Omental fat pad (tissue), 4 donors: ENCODE results near the gene PLEKHA1. TPM values are rescaled to one million over a fixed set of nuclear protein-coding genes. Genes with fewer than 3 reads are reported as not detected.

ENCODE experiments used
- ATAC-seq: fragments of 150-250 bp; one replicate; pipeline ENCODE4 v1.9.1; 2016; ENCODE audit warnings: mild to moderate bottlenecking, moderate library complexity; ENCODE audit not compliant: low FRiP score
- DNase-seq: peaks from one replicate; pipeline ENCODE4 v3.0.0-alpha.2; 2019; ENCODE audit warnings: low spot score
- total RNA-seq, 4 donors: library from RNA; depleted of rRNA; stranded (reverse); fragments of >200 nt; gene quantifications; one replicate each; pipeline ENCODE4 v1.1.0, GENCODE V29; 2016
- TF ChIP-seq, protein P1 (sequence below), 3 donors: fragments of 450-650 bp; IDR thresholded peaks; one replicate each; pipeline ENCODE4 v1.5.1; 2016 to 2017; ENCODE audit warnings: antibody characterized with exemption in 3 of 3, mild to moderate bottlenecking in 3 of 3, moderate library complexity in 2 of 3

The PLEKHA1 gene
- 10 to 100 TPM; 22.9 to 30.8 (median 26.8) TPM for total RNA-seq

DNA sequence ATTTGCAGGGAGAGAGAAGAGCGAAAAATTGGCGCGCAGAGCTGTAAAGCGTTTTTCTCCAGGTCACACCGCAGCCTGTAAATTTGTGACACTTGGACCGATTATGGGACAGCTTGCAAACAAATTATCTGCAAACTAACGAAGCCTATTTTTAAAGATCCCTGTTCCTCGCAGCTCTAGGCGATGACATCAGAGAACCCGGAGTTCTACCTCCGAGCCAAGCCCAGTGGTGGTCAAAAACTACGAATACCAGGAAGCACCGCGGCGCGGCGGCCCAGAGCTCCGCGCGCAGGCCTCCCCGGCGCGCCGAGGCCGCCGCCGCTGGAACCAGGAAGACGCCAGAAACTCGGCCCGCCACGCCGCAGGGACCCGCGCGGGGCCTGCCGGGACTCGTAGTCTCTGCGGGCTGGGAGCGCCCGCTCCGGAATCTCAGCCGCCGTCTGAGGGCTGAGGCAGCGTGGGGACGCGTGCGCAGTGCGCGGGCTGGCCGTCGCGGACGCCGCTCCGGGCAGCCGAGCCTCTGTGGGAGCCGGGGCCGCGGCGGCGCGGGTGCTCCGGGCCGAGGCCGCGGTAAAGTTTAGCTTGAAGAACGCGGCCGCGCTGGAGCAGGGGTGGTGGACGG, at the start of gene PLEKHA1:
Gene PLEKHA1, plus strand, starts transcription at position 472 of the 622 bp plus-strand sequence. CDS start 18,493 bp downstream, outside the sequence.
- DNase-seq (peak; percentile 64), ATAC-seq (peak; percentile 99)
- TF ChIP-seq, protein P1, sequence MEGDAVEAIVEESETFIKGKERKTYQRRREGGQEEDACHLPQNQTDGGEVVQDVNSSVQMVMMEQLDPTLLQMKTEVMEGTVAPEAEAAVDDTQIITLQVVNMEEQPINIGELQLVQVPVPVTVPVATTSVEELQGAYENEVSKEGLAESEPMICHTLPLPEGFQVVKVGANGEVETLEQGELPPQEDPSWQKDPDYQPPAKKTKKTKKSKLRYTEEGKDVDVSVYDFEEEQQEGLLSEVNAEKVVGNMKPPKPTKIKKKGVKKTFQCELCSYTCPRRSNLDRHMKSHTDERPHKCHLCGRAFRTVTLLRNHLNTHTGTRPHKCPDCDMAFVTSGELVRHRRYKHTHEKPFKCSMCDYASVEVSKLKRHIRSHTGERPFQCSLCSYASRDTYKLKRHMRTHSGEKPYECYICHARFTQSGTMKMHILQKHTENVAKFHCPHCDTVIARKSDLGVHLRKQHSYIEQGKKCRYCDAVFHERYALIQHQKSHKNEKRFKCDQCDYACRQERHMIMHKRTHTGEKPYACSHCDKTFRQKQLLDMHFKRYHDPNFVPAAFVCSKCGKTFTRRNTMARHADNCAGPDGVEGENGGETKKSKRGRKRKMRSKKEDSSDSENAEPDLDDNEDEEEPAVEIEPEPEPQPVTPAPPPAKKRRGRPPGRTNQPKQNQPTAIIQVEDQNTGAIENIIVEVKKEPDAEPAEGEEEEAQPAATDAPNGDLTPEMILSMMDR (IDR thresholded peaks at IDR 0.05), result no peak

DNA sequence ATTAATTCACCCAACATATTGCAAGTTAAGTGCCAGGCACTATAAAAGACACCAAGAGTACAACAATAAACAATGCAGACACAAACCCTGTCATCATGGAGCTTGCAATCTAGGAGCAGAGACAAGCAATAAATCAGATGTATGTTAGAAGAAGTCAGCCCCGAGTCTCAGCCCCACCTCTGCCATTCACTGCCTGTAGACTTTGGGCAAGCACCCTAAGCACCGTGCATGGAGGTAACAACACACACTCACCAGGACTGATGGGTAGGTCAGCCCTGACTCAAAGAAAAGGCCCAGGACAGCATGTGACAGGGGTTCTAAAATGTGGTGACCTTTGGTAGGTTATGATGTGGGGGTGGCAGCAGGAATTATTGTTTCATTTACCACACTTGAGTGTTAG, 49.3 kb upstream of the PLEKHA1 start:
- TF ChIP-seq, protein P1 (IDR thresholded peaks at IDR 0.05), result no peak
- ATAC-seq (no peak), DNase-seq (no peak)

DNA sequence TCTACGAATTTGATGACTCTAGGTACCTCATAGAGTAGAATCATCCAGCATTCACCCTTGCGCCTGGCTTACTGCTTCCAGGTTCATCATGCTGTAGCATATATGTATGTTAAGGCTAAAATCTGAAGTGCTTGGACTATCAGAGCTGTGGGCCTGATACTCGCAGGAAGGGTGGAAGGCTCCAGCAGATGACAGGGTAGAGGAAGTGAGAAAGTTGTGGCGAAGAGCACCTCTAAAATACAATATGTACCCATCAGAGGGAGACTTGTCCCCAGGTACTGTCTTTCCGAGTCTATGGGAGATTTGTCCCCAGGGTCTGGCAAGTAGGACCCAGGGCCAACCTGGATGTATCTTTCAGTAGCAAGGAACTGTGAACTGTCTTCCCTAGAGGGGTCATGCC, 48.1 kb upstream of the PLEKHA1 start:
- ATAC-seq (no peak), DNase-seq (no peak)
- TF ChIP-seq, protein P1 (IDR thresholded peaks at IDR 0.05), result no peak

DNA sequence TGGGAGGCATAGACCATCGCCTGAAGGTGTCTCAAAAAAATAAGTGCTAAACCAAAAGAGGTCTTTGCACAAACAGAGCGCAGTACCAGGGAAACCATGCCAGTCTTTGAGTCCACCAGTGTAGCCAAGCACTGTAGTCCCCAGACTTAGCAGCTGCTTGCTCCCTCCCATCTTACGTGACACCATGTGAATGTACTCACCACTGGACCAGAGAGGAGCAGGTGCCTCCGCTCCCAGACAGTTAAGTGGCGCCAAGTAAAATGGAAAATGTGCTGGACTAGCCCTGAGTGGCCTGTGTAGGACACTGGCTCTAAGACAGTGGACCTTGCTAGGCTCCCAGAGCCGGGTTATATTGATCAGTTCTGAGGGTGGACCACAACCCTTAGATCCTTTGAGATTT, 47.7 kb upstream of the PLEKHA1 start:
- ATAC-seq (no peak), DNase-seq (no peak)
- TF ChIP-seq, protein P1 (IDR thresholded peaks at IDR 0.05), result no peak

DNA sequence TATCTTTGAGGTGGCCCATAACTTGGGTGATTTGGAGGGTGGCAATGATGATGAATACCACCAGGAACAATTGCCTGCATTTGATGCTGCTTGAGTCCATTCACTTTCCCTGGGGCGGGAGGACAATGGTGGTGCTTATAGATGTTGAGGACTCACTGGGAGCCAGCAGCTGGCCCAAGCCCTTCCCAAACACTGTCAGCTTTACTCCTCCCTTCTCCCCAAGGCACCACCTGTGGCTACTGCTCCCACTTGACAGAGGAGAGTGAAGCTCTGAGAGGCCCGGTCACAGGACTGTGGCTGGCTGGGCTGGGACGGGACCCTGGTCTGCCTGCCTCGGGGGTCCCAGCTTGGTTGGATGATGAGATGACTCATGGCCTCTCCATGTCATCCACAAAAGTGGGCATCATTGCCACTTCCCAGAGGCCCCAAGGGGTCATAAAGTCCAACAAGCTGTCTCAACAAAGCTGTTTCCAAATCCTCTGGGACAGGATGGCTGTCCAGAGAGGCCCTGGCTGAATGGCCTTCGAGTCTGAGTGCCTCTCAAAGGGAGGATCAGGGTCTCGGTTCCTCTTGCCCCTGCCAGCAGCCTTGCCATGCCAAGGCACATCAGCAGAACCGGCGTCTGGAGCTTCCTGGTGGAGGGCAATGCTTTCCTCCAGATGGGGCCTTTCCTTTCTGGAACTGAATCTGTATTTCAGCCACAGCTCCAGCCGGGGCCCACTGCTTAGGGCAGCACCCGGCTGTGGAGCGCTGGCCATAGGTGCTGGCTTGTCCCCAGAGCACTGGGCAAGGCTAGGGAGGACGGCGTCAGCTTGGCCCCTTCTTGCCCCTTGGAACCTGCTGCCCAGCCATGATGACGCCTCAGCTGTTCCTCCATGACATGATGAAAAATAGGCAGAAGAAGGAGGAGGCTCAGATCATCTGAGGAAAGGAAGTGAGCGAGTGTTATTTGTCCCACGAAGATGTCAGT, 47.0 kb upstream of the PLEKHA1 start:
- TF ChIP-seq, protein P1 (IDR thresholded peaks at IDR 0.05), result no peak
- ATAC-seq (no peak), DNase-seq (no peak)

DNA sequence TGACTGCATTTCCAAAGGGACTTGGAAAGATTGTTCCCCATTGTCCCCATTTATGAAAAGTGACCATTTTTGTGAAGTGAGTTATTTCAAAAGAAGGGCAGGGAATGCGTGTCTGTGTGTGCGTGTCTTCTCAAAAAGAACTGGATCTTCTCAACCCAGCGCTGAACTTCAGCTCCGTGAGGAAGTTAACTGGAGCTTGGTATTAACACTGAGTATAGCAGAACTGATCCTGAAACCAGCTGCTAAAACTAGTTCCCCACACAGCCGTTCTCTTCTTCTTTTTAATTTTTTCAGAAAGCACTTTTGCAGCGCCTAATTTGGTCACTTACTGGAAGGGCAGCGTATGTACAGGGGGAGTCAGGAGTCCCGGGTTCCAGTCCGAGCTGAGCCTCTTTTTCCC, 45.8 kb upstream of the PLEKHA1 start:
- ATAC-seq, result no peak
- DNase-seq, result no peak
- TF ChIP-seq, protein P1 (IDR thresholded peaks at IDR 0.05), result no peak
